Muscle of back (tissue), 11 donors: ENCODE measurements around the gene CRKL. TPM values are rescaled to one million over a fixed set of nuclear protein-coding genes. Genes with fewer than 3 reads are reported as not detected.
"Not testable (repeated sequence)": the region's sequence is repeated elsewhere in the genome, so short reads cannot be mapped to it uniquely, and the experiment has no call there.

ENCODE experiments used
- DNase-seq, 3 donors: peaks; one replicate each; pipeline versions ENCODE4 v3.0.0 to v3.0.0-alpha.2; 2013
- polyA plus RNA-seq, 10 donors: library from polyadenylated mRNA; unstranded; fragments of 120-200 nt; gene quantifications; one replicate each; pipeline ENCODE4 v1.2.1, GENCODE V29; 2013; ENCODE audit not compliant: insufficient read length in 10 of 10

The CRKL gene
- polyA plus RNA-seq, 10 donors: 41.0 to 61.2 (median 47.1) TPM

DNA sequence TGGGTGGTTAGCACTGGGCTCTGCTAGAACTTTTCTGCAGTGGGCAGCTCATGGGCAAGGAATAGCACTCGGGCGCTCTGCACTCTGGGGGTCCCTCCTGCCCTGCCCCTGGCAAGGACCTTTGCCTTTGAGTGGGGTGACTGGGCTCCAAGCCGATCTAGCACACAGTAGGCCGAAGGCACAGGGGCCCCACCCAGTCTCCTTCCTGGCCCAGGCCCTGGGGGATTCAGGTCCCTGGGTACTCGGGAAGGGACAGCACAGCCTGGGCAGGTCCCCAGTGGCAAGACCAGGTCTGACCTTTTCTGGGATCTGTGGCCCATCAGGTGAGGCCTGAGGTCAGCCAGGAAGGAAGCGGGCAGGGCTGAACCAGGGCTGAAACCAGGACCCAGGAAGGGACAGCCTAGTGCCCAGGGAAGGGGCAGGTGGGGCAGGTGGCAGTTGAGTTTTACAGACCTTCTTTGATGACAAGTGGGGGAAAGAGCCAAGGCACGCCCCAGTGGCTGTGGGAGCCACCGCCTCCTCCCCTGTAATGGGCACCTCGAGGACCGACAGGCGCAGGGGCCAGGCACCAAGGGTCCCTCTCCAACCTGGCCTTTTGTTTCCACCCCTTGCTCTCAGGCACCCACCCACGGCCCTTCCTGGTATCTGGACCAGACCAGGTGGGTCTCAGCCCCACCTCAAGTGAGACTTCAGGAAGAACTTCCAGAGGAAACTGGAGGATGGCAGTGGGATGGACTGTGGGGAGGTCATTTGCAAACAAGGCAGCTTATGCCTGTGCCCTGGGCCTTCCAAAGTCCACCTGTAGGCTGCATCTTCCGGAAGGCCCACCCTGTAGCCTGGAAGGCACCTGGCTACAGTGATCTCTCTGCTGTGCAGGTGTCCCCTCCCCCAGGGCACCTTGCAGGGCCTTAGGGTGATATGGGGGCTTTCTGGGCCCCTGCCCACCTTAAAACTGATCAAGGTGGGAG, 49.0 kb downstream of the CRKL start:
- DNase-seq: no peak

DNA sequence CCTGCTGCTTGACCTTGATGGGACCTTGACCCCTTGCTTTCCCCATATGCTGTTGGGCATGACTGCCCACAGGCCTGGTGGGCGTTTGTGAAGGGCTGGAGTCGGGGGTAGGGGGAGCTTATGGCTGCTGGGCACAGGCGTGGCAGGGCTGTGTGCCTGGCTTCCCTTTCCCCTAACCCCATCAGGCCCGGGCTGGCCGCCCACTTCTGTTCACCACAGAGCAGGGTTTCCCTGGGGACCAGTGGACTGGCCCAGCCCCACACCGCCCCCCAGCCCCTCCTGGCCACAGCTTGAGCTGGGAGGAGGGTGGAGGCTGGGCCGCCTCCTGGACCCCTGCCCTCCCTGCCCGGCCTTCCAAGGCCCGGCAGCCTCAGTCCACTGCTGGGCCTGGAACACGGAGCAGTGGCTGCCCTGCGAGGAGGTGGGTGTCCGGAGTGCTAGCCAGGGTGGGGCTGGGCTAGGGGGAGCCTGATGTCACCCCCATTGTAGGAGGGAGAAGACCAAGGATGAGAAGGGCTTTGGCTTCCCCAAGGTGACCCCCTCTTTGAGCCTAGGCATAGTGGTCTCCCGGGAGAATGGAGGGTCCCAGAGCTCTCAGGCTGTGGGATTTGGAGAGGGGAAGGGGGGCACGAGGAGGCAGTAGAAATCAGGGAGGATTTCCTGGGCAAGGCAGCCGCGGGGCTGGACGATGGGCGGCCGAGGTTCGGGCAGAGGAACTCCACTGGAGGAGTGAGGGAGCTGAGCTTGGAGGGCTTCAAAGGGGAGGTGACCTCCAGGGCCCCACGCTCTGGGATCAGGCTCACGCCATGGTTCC, 49.9 kb downstream of the CRKL start, which contains the start of gene AIFM3:
TSS of gene AIFM3 (plus strand) at position 373 of the 814 bp plus-strand sequence. CDS start 690 bp downstream, outside the sequence.
- no peak for DNase-seq

DNA sequence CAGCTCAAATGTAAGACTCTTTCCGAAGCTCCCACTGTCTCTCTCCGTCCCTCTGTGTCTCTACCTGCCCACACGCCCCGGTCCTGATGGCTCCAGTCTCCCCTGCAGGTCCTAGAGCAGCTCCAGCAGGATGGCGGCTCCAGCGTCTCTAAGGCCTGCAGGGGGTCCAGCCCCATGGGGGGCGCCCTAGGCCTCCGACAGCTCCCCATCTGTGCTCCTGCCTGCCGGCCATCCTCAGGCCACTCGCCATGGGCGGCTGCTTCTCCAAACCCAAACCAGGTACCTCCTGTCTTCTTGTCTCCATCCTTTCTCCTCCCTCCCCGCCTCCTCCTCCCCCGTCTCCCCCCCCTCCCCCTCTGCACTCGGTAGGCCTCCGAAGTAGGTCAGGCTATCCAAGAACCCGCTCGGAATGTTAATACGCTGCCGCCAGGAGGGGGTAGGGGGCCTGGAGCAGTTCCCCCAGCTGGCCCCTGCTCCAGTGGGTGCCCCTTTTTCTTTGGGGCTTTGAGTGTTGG, 50.5 kb downstream of the CRKL start:
- DNase-seq: no peak

DNA sequence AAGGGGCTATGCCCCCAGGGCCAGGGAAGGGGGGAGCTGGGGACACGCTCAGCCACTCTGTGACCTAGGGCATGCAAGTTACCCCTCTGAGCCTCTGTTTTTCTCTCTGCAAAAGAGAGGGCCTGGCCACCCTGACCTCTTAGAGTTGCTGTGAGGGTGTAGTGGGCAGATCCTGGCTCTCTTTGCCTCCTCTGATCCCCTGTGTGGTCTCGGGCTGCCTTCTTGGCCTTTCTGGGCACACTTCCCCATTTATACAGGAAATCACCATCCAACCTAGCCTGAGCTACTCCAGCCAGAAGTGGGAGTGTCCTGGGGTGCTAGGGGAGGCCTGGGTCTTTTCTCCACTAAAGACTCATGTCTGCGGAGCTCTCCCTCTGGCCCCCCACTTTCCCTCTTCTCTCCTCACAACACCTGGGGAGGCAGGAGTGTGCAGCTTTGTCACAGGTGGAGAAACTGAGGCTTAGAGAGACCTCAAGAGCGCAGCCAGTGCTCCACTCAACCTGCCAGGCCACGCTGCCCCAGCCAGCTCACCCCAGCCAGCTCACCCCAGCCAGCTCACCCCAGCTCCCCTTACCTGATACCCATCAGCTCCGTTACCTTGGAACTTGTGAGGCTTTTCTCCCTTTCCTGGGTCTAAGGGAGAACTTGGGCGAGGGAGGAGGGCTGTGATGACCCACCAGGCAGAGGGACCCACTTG, 51.2 kb downstream of the CRKL start:
- no peak for DNase-seq

DNA sequence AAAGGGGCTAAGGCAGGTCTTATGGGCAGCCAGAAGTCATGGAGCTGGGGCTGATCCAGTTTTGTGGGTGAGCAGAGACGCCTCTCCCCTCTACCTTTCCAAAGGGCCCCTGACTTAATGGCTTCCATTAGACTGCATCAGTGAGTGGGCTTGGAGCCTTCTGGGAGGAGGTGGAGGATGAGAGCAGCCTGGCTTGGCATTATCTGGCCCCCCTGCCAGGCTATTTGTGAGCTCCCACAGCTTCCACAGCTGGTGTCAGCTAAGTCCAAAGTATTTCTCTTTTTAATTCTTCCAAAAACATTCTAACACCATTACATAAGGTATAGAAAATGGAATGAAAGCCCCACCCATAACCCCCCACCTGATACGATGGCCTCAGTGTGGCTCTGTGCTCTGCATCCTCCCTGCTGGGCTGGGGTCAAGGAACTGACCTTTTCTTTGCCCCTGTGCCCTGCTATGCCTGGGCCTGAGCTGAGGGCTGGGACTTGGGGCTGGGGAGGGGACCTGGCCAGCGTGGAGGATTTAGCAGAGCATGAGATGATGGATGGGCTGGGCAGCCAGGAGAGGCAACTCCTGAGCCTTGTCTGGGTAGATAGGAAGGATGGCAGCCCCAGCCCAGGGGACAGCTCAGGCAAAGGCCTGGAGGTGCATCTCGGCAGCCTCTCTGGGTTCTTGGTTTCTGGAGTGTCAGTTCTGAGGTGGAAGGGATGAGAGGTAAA, 53.9 kb downstream of the CRKL start:
- no peak for DNase-seq

DNA sequence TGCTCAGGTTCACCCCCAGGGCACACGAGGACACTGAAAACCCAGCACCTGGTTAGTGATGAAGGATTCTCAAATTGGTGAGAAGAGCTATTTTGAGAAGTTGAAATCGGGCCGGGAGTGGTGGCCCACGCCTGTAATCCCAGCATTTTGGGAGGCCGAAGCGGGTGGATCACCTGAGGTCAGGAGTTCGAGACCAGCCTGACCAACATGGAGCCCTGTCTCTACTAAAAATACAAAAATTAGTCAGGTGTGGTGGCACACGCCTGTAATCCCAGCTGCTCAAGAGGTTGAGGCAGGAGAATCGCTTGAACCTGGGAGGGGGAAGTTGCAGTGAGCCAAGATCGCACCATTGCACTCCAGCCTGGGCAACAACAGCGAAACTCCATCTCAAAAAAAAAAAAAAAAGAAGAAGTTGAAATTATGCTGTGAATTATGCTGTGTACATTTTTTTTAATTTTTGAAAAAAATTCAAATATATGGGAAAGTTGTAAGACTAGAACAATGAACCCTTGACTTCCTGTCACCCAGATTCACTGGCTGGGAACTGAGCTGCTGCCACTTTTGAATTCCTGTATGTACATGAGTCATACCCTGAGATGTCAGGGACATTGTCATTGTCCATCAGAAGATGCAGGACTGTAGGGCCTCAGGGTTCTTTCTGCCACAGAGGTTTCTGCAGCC, 54.9 kb downstream of the CRKL start:
- not testable (repeated sequence) for DNase-seq

DNA sequence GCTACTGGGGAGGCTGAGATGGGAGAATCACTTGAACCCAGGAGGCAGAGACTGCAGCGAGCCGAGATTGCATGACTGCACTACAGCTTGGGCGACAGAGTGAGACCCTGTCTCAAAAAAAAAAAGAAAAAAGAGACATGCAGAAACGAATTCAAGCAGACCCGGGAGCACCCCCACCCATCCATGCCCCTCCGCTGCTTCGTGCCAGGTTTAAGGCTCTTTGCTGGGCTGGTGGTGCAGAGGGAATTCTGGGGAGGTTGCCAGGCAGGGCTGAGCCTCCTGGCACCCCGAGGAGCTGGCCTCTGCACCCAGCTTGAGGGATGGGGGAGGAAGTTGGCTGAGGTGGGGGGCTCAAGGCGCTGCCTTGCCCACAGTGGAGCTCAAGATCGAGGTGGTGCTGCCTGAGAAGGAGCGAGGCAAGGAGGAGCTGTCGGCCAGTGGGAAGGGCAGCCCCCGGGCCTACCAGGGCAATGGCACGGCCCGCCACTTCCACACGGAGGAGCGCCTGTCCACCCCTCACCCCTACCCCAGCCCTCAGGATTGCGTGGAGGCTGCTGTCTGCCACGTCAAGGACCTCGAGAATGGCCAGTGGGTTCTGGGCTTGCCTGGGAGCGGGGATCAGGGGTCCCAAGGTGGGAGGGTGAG, 55.8 kb downstream of the CRKL start:
- DNase-seq: no peak

DNA sequence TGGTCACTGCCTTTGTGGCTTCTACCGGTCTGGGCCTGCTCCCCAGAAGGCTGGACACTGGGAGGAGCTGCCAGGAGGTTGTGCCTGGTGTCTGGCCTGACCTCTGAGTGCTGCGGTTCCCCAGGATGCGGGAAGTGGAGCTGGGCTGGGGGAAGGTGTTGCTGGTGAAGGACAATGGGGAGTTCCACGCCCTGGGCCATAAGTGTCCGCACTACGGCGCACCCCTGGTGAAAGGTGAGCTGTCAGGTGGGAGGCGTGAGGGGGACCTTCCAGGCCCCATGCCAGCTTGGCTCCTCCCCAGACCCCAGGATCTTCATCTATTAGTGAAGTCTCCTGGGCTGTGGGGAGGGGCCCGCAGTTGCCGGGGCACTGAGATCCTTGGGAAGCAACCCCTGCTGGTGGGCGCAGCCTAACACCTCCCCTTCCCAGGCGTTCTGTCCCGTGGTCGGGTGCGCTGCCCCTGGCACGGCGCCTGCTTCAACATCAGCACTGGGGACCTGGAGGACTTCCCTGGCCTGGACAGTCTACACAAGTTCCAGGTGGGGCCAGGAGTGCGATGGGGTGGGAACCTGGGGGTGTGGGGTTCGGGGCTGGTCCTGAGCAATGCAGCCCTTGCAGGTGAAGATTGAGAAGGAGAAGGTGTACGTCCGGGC, 56.6 kb downstream of the CRKL start:
- no peak for DNase-seq

DNA sequence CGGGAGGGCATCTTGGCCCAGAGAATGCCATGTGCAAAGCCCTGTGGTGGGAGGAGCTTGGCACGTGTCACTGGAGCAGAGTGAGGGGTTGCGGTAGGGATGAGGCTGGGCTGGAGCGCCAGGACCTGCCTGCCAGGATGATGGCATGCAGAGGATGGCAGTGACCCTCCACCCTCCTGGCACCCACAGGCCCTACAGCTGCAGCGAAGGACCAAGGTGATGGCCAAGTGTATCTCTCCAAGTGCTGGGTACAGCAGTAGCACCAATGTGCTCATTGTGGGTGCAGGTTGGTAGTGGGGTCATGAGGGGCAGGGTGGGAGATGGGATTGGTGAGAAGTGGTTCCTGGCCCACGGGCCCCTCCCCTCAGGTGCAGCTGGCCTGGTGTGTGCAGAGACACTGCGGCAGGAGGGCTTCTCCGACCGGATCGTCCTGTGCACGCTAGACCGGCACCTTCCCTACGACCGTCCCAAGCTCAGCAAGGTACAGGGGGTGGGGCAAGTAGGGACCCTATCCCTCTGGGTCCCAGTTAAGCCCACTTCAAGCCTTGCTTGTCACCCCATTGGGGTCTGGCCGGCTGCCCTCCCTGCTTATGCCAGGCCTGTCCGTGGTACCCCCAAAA, 57.2 kb downstream of the CRKL start:
- no peak for DNase-seq

DNA sequence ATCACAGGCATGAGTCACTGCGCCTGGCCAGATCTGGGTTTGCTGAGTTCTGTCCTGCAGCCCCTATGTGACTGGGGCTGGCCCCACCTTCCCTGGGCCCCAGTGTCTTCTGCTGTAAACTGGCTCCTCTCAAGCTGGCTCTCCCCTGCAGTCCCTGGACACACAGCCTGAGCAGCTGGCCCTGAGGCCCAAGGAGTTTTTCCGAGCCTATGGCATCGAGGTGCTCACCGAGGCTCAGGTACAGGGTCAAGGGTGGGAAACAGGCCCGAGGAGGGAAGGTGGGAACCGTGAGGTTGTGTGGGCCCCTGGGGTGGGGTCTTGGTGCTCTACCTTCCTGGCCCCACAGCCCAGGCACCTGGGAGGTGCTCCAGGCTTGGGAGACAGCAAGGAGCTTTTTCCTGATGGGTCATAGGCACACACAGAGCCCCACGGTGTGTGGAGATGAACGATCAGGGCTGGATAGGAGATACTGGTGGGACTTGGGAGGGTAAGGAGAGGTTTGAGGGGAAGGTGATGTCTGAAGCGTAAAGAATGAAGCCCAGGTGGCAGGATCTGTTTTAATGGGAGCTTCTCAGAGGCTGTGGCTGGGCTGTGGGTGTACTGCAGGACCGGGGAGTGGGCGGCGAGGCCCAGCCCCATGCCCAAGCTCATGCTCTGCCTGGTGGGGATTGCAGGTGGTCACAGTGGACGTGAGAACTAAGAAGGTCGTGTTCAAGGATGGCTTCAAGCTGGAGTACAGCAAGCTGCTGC, 58.5 kb downstream of the CRKL start:
- DNase-seq: no peak

DNA sequence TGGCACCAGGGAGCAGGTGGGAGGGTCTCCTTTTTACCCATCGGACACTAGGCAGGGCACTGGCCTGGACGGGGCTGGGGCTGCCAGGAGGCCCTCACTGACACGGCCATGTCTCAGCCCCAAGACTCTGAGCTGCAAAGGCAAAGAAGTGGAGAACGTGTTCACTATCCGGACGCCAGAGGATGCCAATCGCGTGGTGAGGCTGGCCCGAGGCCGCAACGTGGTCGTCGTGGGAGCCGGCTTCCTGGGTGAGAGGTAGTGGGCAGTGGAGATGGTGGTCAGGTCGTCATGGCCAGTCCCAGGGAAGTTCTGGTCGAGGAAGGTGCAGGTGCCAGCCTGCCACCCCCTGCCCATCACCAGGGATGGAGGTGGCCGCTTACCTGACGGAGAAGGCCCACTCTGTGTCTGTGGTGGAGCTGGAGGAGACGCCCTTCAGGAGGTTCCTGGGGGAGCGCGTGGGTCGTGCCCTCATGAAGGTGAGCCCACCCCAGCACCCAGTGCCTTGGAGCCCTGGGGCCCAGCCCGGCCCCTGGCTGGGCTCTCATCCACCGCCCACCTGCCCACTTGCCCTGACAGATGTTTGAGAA, 59.2 kb downstream of the CRKL start:
- DNase-seq: no peak

DNA sequence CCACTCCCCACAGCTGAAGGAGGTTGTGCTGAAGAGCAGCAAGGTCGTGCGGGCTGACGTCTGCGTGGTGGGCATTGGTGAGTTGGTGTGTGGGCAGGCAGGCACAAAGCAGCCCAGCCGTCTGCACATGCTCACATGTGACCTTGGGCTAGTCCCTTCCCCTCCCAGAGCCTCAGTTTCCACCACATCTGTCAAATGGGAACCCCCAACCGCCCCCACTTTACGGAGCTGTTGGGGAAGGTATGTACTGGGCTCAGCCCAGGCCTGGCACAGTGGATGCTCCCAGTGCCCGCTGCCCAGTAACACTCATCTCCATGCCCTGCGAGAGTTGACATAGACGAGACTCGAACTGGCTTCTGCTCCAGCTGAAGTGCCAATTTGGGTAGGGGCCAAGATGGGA, 59.8 kb downstream of the CRKL start:
- no peak for DNase-seq

DNA sequence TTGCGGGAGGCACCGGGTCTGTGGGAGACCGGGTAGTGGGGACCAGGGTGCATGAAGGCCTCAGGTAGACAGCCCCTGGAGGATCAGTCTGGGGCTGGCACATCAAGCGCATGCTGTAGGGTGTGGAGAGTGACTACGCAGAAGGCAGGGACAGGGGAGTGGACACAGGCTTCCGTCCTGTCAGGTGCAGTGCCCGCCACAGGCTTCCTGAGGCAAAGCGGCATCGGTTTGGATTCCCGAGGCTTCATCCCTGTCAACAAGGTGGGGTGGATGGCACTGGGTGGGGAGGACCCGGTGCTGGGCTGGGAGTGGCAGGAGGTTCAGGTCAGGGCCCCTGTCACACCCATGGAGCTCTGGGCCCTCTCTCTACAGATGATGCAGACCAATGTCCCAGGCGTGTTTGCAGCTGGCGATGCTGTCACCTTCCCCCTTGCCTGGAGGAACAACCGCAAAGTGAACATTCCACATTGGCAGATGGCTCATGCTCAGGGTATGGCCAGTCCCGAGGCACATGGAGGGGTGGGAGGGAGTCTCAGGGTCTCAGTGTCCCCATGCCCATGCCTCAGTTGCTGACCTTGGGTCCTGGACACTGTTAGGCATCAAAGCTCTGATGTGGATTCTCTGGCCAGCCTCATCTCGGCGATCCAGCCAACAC, 60.4 kb downstream of the CRKL start:
- DNase-seq: no peak

DNA sequence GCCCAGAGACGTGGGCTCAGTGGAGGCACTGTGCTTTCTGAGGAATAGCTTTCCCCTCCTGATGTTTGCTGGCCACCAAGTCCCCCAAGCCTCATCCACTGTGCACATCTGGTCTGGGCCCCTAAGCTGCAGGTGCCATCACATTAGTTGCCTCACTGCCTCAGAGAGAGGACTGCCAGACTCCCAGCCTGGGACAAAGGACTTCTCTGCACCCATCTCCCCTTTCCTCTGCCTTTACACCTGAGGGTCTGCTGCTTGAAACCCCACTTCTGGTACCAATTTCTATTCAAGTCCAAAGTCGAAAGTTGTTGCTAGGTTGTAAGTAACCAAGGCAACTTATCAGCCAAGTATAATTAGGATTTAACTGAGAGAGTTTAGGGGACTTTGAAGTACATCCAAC, 61.2 kb downstream of the CRKL start:
- no peak for DNase-seq

DNA sequence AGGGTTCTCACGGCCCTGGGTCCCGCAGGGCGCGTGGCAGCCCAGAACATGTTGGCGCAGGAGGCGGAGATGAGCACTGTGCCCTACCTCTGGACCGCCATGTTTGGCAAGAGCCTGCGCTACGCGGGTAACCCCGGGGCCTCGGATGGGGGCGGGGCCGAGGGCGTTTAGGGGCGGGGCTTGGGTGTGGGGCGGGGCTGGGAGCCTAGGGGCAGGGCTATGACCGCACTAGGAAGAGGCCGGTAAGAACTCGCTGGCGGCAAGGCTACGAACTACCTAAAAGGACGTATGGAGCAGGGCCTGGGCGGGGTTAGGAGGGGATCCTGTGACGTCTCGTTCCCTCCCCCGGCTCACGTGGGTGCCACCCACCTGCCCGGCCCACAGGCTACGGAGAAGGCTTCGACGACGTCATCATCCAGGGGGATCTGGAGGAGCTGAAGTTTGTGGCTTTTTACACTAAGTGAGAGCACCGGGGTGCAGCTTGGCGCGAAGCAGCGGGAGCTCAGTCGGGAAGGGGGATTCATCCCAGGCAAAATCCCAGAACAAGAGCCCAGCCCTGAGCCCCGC, 62.1 kb downstream of the CRKL start:
- peak in 2 of 3 donors; percentile 34 to 71 for DNase-seq

DNA sequence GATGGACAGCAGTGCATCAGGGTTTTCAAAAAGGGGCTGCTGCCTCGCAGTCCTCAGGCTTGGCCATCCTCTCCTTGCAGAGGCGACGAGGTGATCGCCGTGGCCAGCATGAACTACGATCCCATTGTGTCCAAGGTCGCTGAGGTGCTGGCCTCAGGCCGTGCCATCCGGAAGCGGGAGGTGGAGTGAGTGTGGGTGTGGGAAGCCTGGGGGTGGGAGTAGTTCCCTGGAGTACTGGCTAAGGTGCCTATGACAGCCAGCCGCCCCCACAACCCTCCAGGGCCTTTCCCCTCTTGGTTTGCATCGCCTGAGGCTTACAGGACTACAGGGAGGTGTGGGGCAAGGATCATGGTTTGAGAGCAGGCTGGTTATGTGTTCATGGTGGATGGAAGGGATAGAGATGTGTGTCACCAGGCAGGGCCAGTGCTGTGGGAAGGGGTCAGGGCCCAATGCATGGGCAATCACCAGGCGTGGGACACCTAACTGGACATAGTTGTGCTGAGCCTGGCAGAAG, 62.8 kb downstream of the CRKL start:
- no peak for DNase-seq

DNA sequence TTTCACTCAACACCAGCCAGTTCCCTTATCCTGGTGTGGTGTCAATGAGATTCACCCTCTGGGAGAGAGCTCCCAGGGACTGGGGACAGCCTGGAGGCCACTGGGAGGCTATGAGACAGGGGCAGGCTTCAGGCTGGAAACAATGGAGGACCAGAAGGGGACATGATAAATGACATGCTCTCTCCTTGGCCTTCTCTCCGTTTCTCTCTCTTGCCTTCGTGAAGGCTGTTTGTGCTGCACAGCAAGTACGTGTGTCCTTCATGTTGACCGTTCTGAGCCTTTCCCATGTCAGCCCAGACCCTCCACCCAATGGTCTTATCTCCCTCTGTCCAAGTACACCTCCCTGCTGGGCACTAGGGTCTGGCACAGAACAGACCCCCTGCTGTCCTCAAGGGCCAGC, 63.3 kb downstream of the CRKL start:
- no peak for DNase-seq
